Left hindlimb (tissue), 1 donor: ENCODE data around the gene TMEM253.

Experiments used
- DNase-seq: peaks from one replicate; pipeline ENCODE4 v3.0.0-alpha.2; 2018

Gene TMEM253

DNA sequence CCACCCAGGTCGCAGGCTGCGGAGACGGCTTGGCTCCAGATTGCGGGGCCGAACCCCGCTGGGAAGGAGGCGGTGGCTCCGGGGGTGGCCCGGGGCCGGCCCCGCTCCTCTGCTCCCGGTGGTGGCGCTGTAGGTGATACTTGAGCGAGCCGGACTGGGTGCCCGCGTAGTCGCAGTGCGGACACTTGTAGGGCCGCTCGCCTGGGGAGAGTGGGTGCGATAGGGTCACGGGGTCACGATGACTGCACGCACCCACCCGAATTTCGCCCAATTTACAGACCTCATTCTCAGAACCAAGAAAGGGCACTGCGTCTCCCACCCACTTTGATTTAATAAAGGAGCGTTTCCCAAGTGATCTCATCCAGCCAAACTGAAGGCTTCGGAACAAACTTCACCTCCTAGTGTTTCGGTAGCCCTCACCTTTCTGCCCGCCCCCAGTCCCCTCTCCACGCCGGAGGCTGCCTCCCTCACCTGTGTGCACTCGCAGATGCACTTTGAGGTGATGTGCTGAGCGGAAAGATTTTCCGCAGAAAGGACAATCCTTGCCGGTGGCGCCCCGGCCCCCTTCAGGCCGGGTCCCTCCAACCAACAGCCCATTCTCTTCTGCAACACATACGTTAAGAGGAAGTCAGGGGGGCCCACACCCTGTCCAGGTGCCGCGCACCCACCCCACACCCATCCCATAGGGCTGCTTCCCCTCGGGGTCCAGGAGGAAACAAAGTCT lies 9.8 kb upstream of the TMEM253 start:
- peak; percentile 30 for DNase-seq

GRCh38 chr14:21091821-21092272 lies 9.0 kb upstream of the TMEM253 start:
- DNase-seq: peak; percentile 28

GRCh38 chr14:21092273-21093011 lies 8.4 kb upstream of the TMEM253 start:
- peak; percentile 79 for DNase-seq

GRCh38 chr14:21093018-21093417 lies 7.8 kb upstream of the TMEM253 start:
- DNase-seq: peak; percentile 26

GRCh38 chr14:21093769-21094681 lies 6.8 kb upstream of the TMEM253 start:
- DNase-seq: peak; percentile 63

DNA sequence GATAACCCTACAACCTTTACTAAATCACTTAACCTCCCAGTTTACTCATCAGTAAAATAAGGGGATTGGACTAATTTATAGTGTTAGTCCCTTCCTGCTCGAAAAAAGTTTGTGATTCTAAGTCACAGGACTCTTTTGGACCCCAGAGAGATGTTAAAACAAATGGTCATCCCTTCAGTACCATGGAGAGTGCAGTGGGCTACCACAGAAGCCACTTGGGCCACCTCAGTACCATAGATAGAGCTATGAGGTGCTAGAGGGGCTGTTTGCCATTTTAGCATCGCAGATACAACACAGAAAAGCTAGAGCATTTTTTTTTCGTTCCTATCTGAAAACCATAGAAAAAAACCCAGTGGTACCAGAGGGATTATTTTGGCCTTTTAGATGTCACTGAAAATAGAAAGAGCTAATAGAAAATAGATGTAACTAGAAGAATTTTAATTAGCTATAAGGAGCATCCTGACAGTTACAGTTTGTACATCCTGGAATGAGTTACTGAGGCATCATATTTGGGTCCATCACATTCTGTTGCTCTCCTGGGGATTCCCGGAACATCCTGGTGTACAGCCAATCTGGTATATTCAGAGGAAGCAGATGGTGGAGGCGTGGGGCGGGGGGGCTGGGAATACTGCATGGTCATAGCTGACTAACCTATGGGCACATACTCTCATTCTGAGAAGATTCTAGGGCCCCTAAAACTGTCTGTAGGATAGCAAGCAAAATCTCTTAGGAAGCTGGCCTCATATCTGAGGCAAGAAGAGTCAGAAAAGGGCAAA lies 5.2 kb upstream of the TMEM253 start:
- DNase-seq: peak; percentile 14

GRCh38 chr14:21096438-21096837 lies 4.4 kb upstream of the TMEM253 start:
- DNase-seq: no peak

DNA sequence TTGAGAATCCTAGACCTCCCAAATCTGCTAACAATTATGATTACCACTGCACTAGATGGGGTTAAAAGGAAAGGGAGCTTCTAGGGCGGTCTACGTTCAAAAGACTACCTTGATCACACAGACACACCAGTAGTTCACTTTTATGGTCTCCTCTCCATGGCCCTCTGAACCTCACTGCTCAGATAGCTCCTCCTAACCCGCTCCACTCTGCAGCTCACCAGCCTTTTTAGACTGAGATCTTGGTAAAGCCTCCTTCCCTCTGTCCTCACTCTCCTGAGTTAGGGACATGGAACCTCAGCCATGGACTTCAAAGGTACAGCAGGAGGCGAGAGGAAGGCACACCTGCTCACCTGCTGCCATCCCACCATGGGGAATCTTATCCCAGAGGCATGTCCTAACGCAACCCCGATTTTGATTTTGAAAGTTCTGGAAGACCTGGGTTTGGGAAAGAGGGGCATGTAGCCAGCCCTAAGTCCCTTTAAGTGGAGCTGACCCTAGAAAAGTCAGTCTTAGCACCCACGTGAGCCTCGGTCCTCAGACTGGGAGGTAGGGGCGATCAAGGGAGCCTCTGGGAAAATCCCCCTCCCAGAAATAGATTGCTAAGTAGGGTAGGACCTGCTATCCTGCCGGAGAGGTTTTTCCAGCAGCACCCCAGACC lies 3.8 kb upstream of the TMEM253 start:
- no peak for DNase-seq

- peak; percentile 52 for DNase-seq
Measured at GRCh38 chr14:21097636-21098075, 3.2 kb upstream of the TMEM253 start.

DNA sequence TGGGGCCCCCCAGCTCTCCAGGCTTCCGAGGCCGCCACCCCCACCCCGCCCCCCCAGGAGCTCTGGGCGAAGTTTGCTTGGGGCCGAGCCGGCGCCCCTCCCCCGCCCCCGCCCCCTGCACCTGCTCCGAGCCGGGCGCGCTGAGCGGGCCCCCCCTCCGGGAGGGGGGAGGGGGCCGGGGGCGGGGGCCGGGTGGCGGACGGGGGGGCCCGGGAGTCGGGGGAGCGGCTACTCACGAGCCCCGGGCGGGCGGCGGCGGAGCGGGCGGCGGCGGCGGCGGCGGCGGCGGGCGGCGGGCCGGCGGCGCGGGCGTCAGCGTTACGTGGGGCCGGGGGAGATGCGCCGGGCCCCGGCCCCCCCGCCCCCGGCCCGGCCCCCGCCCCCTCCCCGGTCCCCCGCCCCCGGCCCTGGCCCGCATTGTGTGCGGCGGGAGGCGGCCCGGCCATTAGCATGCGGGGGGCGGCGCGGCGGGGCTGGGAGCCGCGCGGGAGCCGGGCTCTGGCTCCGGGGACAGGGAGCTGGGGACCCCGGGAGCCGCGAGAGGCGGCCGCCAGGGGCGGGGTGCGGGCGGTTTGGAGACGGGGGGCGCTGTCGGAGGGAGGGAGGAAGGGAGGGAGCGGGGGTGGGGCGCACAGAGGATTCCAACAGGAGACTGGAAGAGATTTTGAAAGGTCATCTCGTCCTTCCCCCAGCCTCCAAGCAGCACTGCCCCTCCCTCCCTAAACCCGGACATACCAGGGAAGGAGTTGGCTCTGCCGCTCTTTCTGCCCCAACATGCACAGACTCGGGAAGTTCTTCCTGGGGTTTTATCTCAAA lies 2.6 kb upstream of the TMEM253 start, which contains the start of gene ZNF219:
Gene ZNF219 (minus strand): TSS at position 580 of the 816 bp plus-strand sequence. CDS start 5,064 bp downstream, outside the sequence.
- peak; percentile 74 for DNase-seq

DNA sequence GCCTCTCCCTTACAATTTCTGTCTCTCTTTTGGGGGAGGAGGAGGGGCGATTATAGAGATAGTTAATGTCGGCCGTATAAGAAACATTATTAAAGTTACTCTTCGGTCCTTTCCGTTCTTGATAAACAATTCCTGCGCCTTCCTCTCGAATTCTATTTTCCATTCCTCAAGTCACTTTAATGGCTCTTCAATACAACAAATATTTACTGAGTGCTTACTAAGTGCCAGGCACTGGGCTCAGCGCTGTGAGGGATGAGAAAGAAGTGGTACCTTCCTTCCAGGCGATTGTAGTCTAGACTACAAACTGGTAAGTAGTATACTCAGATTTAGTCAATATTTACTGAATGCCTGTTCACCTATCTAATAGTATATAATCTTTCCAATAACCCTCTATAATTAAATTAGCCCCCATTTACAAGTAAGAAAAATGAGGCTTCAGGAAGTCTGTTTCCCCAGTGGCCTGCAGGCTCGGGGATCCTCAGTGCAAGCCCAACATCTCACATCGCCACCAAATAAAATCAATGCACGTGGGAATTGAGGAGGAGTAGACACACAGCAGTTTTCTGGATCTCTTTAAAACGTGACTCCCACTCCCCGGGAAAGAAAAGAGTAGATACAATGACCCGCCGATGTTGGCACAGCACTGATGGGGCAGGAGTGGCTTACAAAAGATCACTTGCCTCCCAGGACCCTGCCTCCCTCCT lies 1.8 kb upstream of the TMEM253 start:
- DNase-seq: no peak

- DNase-seq: no peak
Measured at GRCh38 chr14:21099596-21099985, 1.3 kb upstream of the TMEM253 start.

- DNase-seq: no peak
Measured at GRCh38 chr14:21101802-21102413, 1.0 kb downstream of the TMEM253 start.

- DNase-seq: no peak
Measured at GRCh38 chr14:21102521-21103410, 1.9 kb downstream of the TMEM253 start.

DNA sequence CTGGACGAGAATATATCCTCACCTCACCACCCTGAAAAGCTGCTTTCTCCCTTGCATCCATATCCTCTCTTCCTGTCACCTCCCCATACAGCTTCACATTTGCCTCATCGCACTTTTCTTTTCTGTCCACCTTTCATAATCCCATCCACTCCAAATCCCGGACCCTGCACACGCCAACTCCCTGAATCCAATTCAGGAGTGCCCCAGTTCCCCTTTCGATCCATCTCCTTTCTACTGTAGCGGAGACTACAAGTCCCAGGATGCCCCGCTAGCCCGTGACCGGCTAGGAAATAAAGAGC lies 2.5 kb downstream of the TMEM253 start:
- no peak for DNase-seq

DNA sequence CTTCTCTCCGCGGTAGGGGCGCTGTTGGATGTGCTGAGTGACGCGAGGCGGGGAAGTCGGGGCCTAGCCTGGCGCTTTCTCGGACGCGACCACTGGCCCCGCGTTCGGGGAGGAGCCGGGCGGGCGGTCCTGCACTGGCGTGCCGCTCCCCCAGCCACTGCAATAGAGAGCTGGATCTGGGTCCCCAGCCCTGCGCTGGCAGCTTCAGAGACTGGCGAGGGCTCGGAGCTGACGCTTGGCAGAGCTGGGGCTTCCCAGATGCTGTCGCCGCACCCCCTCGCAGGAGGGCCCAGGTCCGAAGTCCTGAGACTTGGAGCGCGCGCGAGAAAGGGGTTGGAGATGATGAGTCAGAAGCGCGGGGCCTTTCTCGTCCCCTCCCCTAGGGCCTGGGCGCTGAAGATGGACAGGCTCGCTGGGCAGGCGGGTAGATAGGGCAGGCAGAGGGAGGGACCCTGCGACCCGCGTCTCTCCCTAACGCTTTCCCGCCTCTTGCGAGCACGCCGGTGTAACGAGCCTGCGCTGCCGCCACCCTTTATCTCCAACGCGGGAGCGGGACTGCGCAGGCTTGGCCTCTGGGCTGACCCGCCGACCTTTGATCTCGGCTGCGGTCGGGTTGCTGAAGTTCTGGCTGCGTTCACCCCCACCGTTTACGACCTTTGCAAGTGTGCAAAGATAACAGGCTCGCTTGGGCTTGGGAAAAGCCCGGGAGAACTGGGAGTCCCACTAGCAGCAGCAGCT lies 3.0 kb downstream of the TMEM253 start:
- peak; percentile 96 for DNase-seq

- peak; percentile 75 for DNase-seq
Measured at GRCh38 chr14:21104448-21105060, 3.7 kb downstream of the TMEM253 start.
